HCT116 (cell line): ENCODE results near the gene ZNF681. TPM values are rescaled to one million over a fixed set of nuclear protein-coding genes. Genes with fewer than 3 reads are reported as not detected.

Source experiments
- ATAC-seq: fragments of 200-7000 bp; cut with Tn5 transposase; 2 replicates; pipeline ENCODE4 v1.9.1; 2020; ENCODE audit warnings: mild to moderate bottlenecking, moderate library complexity
- BruUV-seq: library from RNA; stranded (reverse); fragments of 400-500 nt; replicated peaks from 2 replicates; lab custom pipeline; 2021; lab: Mats Ljungman, UMichigan
- CTCF ChIA-PET: fragments of 300-600 bp; sonication (Branson Sonifier 250); formaldehyde crosslinking; loops from one replicate; lab custom pipeline; 2021; ENCODE audit warnings: antibody characterized with exemption; lab: Charles Lee
- POLR2A ChIA-PET: fragments of 300-600, 350-600 bp; sonication (Branson Sonifier 250); formaldehyde crosslinking; loops from one replicate; lab custom pipeline; 2021; ENCODE audit warnings: antibody characterized with exemption; lab: Charles Lee
- RAD21 ChIA-PET, 2 experiments: fragments of 300-600 bp; sonication (Branson Sonifier 250); formaldehyde crosslinking; loops; one replicate each; lab custom pipeline; 2023; ENCODE audit warnings: low total read pairs in 2 of 2; ENCODE audit not compliant: uncharacterized antibody in 2 of 2, unreplicated experiment in 2 of 2, low non-redundant PET in 1 of 2; lab: Charles Lee
- DNase-seq: peaks from one replicate; pipeline ENCODE4 v3.0.0-alpha.2; 2010; ENCODE audit warnings: low read depth, low spot score
- H2AFZ ChIP-seq: fragments of 200-600 bp; shearing (Covaris generic), sonication (generic); 2 replicates; pipeline ENCODE4 v1.6.1; 2017; ENCODE audit warnings: low read depth, mixed run types, mixed read lengths, antibody characterized with exemption, low read length; ENCODE audit not compliant: poor library complexity, severe bottlenecking
- H3K27ac ChIP-seq: 2 replicates; pipeline ENCODE4 v1.5.1; 2012; ENCODE audit warnings: low read depth, low read length
- H3K27me3 ChIP-seq: fragments of 200-600 bp; sonication (generic); 2 replicates; pipeline ENCODE4 v1.6.1; 2016; ENCODE audit warnings: mixed run types, low read length, mixed read lengths; ENCODE audit not compliant: insufficient read depth
- H3K36me3 ChIP-seq, 2 experiments: fragments of 200-500 bp in 1 of 2; fragments of 200-600 bp in 1 of 2; sonication (Bioruptor generic) in 1 of 2; sonication (generic) in 1 of 2; 2 replicates each; pipeline versions ENCODE4 v1.5.1 to v1.6.1; 2014 to 2016; ENCODE audit warnings: low read length in 2 of 2, inconsistent platforms in 1 of 2, mixed read lengths in 1 of 2, mixed run types in 1 of 2; ENCODE audit not compliant: insufficient read depth in 2 of 2, control insufficient read depth in 1 of 2
- H3K4me1 ChIP-seq, 2 experiments: fragments of 200-600 bp in 1 of 2; sonication (generic) in 1 of 2; 2 replicates each; pipeline versions ENCODE4 v1.5.1 to v1.6.1; 2012 to 2017; ENCODE audit warnings: low read length in 2 of 2, inconsistent platforms in 1 of 2, mild to moderate bottlenecking in 1 of 2, mixed read lengths in 1 of 2, mixed run types in 1 of 2, moderate library complexity in 1 of 2; ENCODE audit not compliant: insufficient read depth in 2 of 2, control insufficient read depth in 1 of 2
- H3K4me2 ChIP-seq: fragments of 200-600 bp; sonication (generic); 2 replicates; pipeline ENCODE4 v1.6.1; 2017; ENCODE audit warnings: mixed run types, low read length, mixed read lengths
- H3K4me3 ChIP-seq, 2 experiments: fragments of 200-600 bp in 1 of 2; sonication (generic) in 1 of 2; replicated peaks in 1 of 2; 2 replicates each; pipeline ENCODE4 v1.5.1; 2011 to 2016; ENCODE audit warnings: low read length in 2 of 2, control low read depth in 1 of 2, low read depth in 1 of 2, mild to moderate bottlenecking in 1 of 2, mixed read lengths in 1 of 2, mixed run types in 1 of 2
- H3K79me2 ChIP-seq: fragments of 200-600 bp; sonication (generic); 2 replicates; pipeline ENCODE4 v1.6.1; 2017; ENCODE audit warnings: mild to moderate bottlenecking, mixed run types, low read length, moderate library complexity, mixed read lengths; ENCODE audit not compliant: insufficient read depth
- H3K9ac ChIP-seq: fragments of 200-600 bp; sonication (generic); 2 replicates; pipeline ENCODE4 v1.6.1; 2016; ENCODE audit warnings: low read length, mixed read lengths
- H3K9me2 ChIP-seq: fragments of 200-600 bp; sonication (generic), shearing (Covaris generic); 2 replicates; pipeline ENCODE4 v1.6.1; 2017; ENCODE audit warnings: mixed run types, mild to moderate bottlenecking, moderate library complexity; ENCODE audit not compliant: insufficient read depth
- H3K9me3 ChIP-seq, 2 experiments: fragments of 200-500 bp in 1 of 2; fragments of 200-600 bp in 1 of 2; sonication (Bioruptor generic) in 1 of 2; sonication (generic) in 1 of 2; 2 replicates each; pipeline ENCODE4 v1.6.1; 2014 to 2017; ENCODE audit warnings: low read length in 2 of 2, mixed read lengths in 2 of 2, inconsistent platforms in 1 of 2, low read depth in 1 of 2, mild to moderate bottlenecking in 1 of 2, mixed run types in 1 of 2, moderate library complexity in 1 of 2; ENCODE audit not compliant: control insufficient read depth in 1 of 2, insufficient read depth in 1 of 2
- H4K20me1 ChIP-seq: fragments of 200-600 bp; sonication (generic), shearing (Covaris generic); 2 replicates; pipeline ENCODE4 v1.6.1; 2017; ENCODE audit warnings: mixed run types, mild to moderate bottlenecking, moderate library complexity; ENCODE audit not compliant: insufficient read depth
- CEBPB ChIP-seq: IDR thresholded peaks from 2 replicates; pipeline ENCODE4 v1.6.1; 2012; ENCODE audit warnings: low read depth
- EGR1 ChIP-seq: IDR thresholded peaks from 2 replicates; pipeline ENCODE4 v1.6.1; 2012; ENCODE audit warnings: low read depth
- ELF1 ChIP-seq: IDR thresholded peaks from 2 replicates; pipeline ENCODE4 v1.6.1; 2012; ENCODE audit warnings: low read depth, borderline replicate concordance
- EZH2 ChIP-seq: fragments of 200-600 bp; sonication (generic); IDR thresholded peaks from 2 replicates; pipeline ENCODE4 v1.6.1; 2017; ENCODE audit warnings: antibody characterized with exemption, mixed run types
- EZH2phosphoT487 ChIP-seq: fragments of 200-600 bp; IDR thresholded peaks from 2 replicates; pipeline ENCODE4 v1.6.1; 2018; ENCODE audit warnings: antibody characterized with exemption, borderline replicate concordance
- FOSL1 ChIP-seq: IDR thresholded peaks from 2 replicates; pipeline ENCODE4 v1.6.1; 2012; ENCODE audit warnings: low read depth
- JUND ChIP-seq: IDR thresholded peaks from 2 replicates; pipeline ENCODE4 v1.6.1; 2012
- POLR2A ChIP-seq: IDR thresholded peaks from 2 replicates; pipeline ENCODE4 v1.7.0; 2011; ENCODE audit warnings: borderline replicate concordance; ENCODE audit not compliant: insufficient read depth, insufficient read length; ENCODE audit errors: extremely low read depth
- POLR2AphosphoS5 ChIP-seq: IDR thresholded peaks from 2 replicates; pipeline ENCODE4 v1.6.1; 2011; ENCODE audit warnings: mild to moderate bottlenecking, low read depth, low read length, moderate library complexity
- RAD21 ChIP-seq: IDR thresholded peaks from 2 replicates; pipeline ENCODE4 v1.6.1; 2012; ENCODE audit warnings: low read depth, mild to moderate bottlenecking
- SIN3A ChIP-seq: IDR thresholded peaks from 2 replicates; pipeline ENCODE4 v1.6.1; 2012; ENCODE audit warnings: low read depth
- SRF ChIP-seq: IDR thresholded peaks from 2 replicates; pipeline ENCODE4 v1.6.1; 2012; ENCODE audit warnings: low read depth
- TCF7L2 ChIP-seq: IDR thresholded peaks from 2 replicates; pipeline ENCODE4 v1.7.0; 2011; ENCODE audit warnings: borderline replicate concordance, inconsistent platforms; ENCODE audit not compliant: insufficient read depth, insufficient read length; ENCODE audit errors: extremely low read depth
- YY1 ChIP-seq: IDR thresholded peaks from 2 replicates; pipeline ENCODE4 v1.6.1; 2011; ENCODE audit warnings: low read length, low read depth, moderate library complexity, mild to moderate bottlenecking; ENCODE audit not compliant: insufficient replicate concordance; ENCODE audit errors: extremely low read depth
- intact Hi-C: fragments of 100-400 bp; cut with micrococcal nuclease; formaldehyde crosslinking; loops from 2 replicates; pipeline ENCODE4 v1.10.0; 2022
- total RNA-seq: library from RNA; stranded (reverse); gene quantifications from one replicate; pipeline ENCODE4 v1.2.1, GENCODE V29; 2021; ENCODE audit not compliant: unreplicated experiment
- TF ChIP-seq, protein P1 (sequence below): IDR thresholded peaks from 2 replicates; pipeline ENCODE4 v1.6.1; 2012; ENCODE audit warnings: low read depth
- TF ChIP-seq, protein P2 (sequence below): IDR thresholded peaks from 2 replicates; pipeline ENCODE4 v1.6.1; 2012
- TF ChIP-seq, protein P3 (sequence below): IDR thresholded peaks from 2 replicates; pipeline ENCODE4 v1.6.1; 2012

ZNF681 gene
- total RNA-seq, 1 experiment from 2014 or later: not detected

DNA sequence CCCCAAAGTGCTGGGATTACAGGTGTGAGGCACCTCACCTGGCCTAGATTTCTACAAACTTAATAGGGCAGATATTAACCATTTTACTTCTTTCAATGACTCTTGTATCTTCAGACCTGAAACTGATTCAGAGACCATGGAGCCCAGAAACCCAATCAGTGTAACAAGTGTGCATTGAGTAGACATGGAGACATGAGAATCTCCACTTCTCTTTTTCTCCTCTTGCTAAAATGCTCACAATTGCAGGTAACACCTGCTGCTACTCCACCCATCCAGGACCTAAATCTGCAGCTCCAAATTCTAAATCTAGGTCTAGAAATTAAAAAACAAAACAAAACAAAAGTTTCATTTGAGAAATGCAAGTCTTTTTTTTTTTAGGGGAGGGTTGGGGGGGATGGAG is 42.2 kb upstream of the ZNF681 start:
- no peak overlapping the region for H3K27ac ChIP-seq
- no peaks in the 10 kb centered on the region for H3K79me2 ChIP-seq
- ChIA-PET CTCF (no interaction called here), POLR2A (no interaction called here), RAD21 (no interaction called here)
- H3K9ac ChIP-seq: no peak overlapping the region
- no peak overlapping the region for H3K4me2 ChIP-seq
- BruUV-seq: no TSS peak
- H3K9me3 ChIP-seq: peaks cover 0 to 15% of the 10 kb centered on the region in 2 experiments; a peak in 2 of 4 replicates
- H3K4me3 ChIP-seq: no peak overlapping the region
- no peaks in the 10 kb centered on the region for H3K27me3 ChIP-seq
- intact Hi-C loops: no loop called here
- H2AFZ ChIP-seq: no peak overlapping the region
- TF ChIP-seq SIN3A (no peak), EZH2phosphoT487 (no peak), POLR2A (no peak), RAD21 (no peak), YY1 (no peak), EZH2 (no peak), CEBPB (no peak), POLR2AphosphoS5 (no peak), FOSL1 (no peak), TCF7L2 (no peak), JUND (no peak), SRF (no peak), ELF1 (no peak), EGR1 (no peak)
- TF ChIP-seq, protein P1, sequence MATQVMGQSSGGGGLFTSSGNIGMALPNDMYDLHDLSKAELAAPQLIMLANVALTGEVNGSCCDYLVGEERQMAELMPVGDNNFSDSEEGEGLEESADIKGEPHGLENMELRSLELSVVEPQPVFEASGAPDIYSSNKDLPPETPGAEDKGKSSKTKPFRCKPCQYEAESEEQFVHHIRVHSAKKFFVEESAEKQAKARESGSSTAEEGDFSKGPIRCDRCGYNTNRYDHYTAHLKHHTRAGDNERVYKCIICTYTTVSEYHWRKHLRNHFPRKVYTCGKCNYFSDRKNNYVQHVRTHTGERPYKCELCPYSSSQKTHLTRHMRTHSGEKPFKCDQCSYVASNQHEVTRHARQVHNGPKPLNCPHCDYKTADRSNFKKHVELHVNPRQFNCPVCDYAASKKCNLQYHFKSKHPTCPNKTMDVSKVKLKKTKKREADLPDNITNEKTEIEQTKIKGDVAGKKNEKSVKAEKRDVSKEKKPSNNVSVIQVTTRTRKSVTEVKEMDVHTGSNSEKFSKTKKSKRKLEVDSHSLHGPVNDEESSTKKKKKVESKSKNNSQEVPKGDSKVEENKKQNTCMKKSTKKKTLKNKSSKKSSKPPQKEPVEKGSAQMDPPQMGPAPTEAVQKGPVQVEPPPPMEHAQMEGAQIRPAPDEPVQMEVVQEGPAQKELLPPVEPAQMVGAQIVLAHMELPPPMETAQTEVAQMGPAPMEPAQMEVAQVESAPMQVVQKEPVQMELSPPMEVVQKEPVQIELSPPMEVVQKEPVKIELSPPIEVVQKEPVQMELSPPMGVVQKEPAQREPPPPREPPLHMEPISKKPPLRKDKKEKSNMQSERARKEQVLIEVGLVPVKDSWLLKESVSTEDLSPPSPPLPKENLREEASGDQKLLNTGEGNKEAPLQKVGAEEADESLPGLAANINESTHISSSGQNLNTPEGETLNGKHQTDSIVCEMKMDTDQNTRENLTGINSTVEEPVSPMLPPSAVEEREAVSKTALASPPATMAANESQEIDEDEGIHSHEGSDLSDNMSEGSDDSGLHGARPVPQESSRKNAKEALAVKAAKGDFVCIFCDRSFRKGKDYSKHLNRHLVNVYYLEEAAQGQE: no peak
- TF ChIP-seq, protein P2, sequence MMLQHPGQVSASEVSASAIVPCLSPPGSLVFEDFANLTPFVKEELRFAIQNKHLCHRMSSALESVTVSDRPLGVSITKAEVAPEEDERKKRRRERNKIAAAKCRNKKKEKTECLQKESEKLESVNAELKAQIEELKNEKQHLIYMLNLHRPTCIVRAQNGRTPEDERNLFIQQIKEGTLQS: no peak
- TF ChIP-seq, protein P3, sequence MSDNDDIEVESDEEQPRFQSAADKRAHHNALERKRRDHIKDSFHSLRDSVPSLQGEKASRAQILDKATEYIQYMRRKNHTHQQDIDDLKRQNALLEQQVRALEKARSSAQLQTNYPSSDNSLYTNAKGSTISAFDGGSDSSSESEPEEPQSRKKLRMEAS: no peak
- H3K9me2 ChIP-seq: no peaks in the 10 kb centered on the region
- H3K4me1 ChIP-seq: no peaks in the 10 kb centered on the region
- H4K20me1 ChIP-seq: no peaks in the 10 kb centered on the region
- ATAC-seq: no peak
- H3K36me3 ChIP-seq: no peaks in the 10 kb centered on the region
- DNase-seq: no peak
